ENCODE data around the gene BAG5. TPM values are rescaled to one million over a fixed set of nuclear protein-coding genes. Genes with fewer than 3 reads are reported as not detected.

Gene BAG5
- total and polyA plus RNA-seq, 2 of the 8 experiments (the other 6 are each of a cell fraction or from before 2014, with no cell fraction given) = 7.4 to 29.5 TPM

- TF ChIP-seq ASH2L (IDR thresholded peaks at IDR 0.05; ENCODE audit: low read length) = no peak
- no peak for TF ChIP-seq RAD21 (IDR thresholded peaks at IDR 0.05 in 1 of 2, conservative IDR thresholded peaks at IDR 0.05 in 1 of 2; ENCODE audit: low read depth in 2 of 2, low read length in 2 of 2)
- TF ChIP-seq SIX5 (IDR thresholded peaks at IDR 0.05; ENCODE audit: low read depth, low read length) = no peak
- TF ChIP-seq CREB1 (IDR thresholded peaks at IDR 0.05) = no peak
- TF ChIP-seq EGR1 (IDR thresholded peaks at IDR 0.05; ENCODE audit: borderline replicate concordance, low read depth, low read length) = no peak
- TF ChIP-seq PHF8 (conservative IDR thresholded peaks at IDR 0.05; ENCODE audit: low read depth, low read length) = no peak
- no peak for TF ChIP-seq ZNF274 (IDR thresholded peaks at IDR 0.05; ENCODE audit: borderline replicate concordance, extremely low read depth, low read length)
These were observed 53.7 kb downstream of the BAG5 start (continued) for GRCh38 chr14:103508521-103509329.

Data from H1 (cell line).